HCT116 (cell line): Measurements from ENCODE around the gene ZFYVE27. TPM values are rescaled to one million over a fixed set of nuclear protein-coding genes. Genes with fewer than 3 reads are reported as not detected.
"Not testable (repeated sequence)": the region's sequence is repeated elsewhere in the genome, so short reads cannot be mapped to it uniquely, and the experiment has no call there.

Experiments used
- ATAC-seq: fragments of 200-7000 bp; cut with Tn5 transposase; 2 replicates; pipeline ENCODE4 v1.9.1; 2020; ENCODE audit warnings: mild to moderate bottlenecking, moderate library complexity
- BruUV-seq: library from RNA; stranded (reverse); fragments of 400-500 nt; replicated peaks from 2 replicates; lab custom pipeline; 2021; lab: Mats Ljungman, UMichigan
- CTCF ChIA-PET: fragments of 300-600 bp; sonication (Branson Sonifier 250); formaldehyde crosslinking; loops from one replicate; lab custom pipeline; 2021; ENCODE audit warnings: antibody characterized with exemption; lab: Charles Lee
- POLR2A ChIA-PET: fragments of 300-600, 350-600 bp; sonication (Branson Sonifier 250); formaldehyde crosslinking; loops from one replicate; lab custom pipeline; 2021; ENCODE audit warnings: antibody characterized with exemption; lab: Charles Lee
- RAD21 ChIA-PET, 2 experiments: fragments of 300-600 bp; sonication (Branson Sonifier 250); formaldehyde crosslinking; loops; one replicate each; lab custom pipeline; 2023; ENCODE audit warnings: low total read pairs in 2 of 2; ENCODE audit not compliant: uncharacterized antibody in 2 of 2, unreplicated experiment in 2 of 2, low non-redundant PET in 1 of 2; lab: Charles Lee
- DNase-seq: peaks from one replicate; pipeline ENCODE4 v3.0.0-alpha.2; 2010; ENCODE audit warnings: low read depth, low spot score
- H2AFZ ChIP-seq: fragments of 200-600 bp; shearing (Covaris generic), sonication (generic); 2 replicates; pipeline ENCODE4 v1.6.1; 2017; ENCODE audit warnings: low read depth, mixed run types, mixed read lengths, antibody characterized with exemption, low read length; ENCODE audit not compliant: poor library complexity, severe bottlenecking
- H3K27ac ChIP-seq: 2 replicates; pipeline ENCODE4 v1.5.1; 2012; ENCODE audit warnings: low read depth, low read length
- H3K27me3 ChIP-seq: fragments of 200-600 bp; sonication (generic); 2 replicates; pipeline ENCODE4 v1.6.1; 2016; ENCODE audit warnings: mixed run types, low read length, mixed read lengths; ENCODE audit not compliant: insufficient read depth
- H3K36me3 ChIP-seq, 2 experiments: fragments of 200-500 bp in 1 of 2; fragments of 200-600 bp in 1 of 2; sonication (Bioruptor generic) in 1 of 2; sonication (generic) in 1 of 2; 2 replicates each; pipeline versions ENCODE4 v1.5.1 to v1.6.1; 2014 to 2016; ENCODE audit warnings: low read length in 2 of 2, inconsistent platforms in 1 of 2, mixed read lengths in 1 of 2, mixed run types in 1 of 2; ENCODE audit not compliant: insufficient read depth in 2 of 2, control insufficient read depth in 1 of 2
- H3K4me1 ChIP-seq, 2 experiments: fragments of 200-600 bp in 1 of 2; sonication (generic) in 1 of 2; 2 replicates each; pipeline versions ENCODE4 v1.5.1 to v1.6.1; 2012 to 2017; ENCODE audit warnings: low read length in 2 of 2, inconsistent platforms in 1 of 2, mild to moderate bottlenecking in 1 of 2, mixed read lengths in 1 of 2, mixed run types in 1 of 2, moderate library complexity in 1 of 2; ENCODE audit not compliant: insufficient read depth in 2 of 2, control insufficient read depth in 1 of 2
- H3K4me2 ChIP-seq: fragments of 200-600 bp; sonication (generic); 2 replicates; pipeline ENCODE4 v1.6.1; 2017; ENCODE audit warnings: mixed run types, low read length, mixed read lengths
- H3K4me3 ChIP-seq, 2 experiments: fragments of 200-600 bp in 1 of 2; sonication (generic) in 1 of 2; replicated peaks in 1 of 2; 2 replicates each; pipeline ENCODE4 v1.5.1; 2011 to 2016; ENCODE audit warnings: low read length in 2 of 2, control low read depth in 1 of 2, low read depth in 1 of 2, mild to moderate bottlenecking in 1 of 2, mixed read lengths in 1 of 2, mixed run types in 1 of 2
- H3K79me2 ChIP-seq: fragments of 200-600 bp; sonication (generic); 2 replicates; pipeline ENCODE4 v1.6.1; 2017; ENCODE audit warnings: mild to moderate bottlenecking, mixed run types, low read length, moderate library complexity, mixed read lengths; ENCODE audit not compliant: insufficient read depth
- H3K9ac ChIP-seq: fragments of 200-600 bp; sonication (generic); 2 replicates; pipeline ENCODE4 v1.6.1; 2016; ENCODE audit warnings: low read length, mixed read lengths
- H3K9me2 ChIP-seq: fragments of 200-600 bp; sonication (generic), shearing (Covaris generic); 2 replicates; pipeline ENCODE4 v1.6.1; 2017; ENCODE audit warnings: mixed run types, mild to moderate bottlenecking, moderate library complexity; ENCODE audit not compliant: insufficient read depth
- H3K9me3 ChIP-seq, 2 experiments: fragments of 200-500 bp in 1 of 2; fragments of 200-600 bp in 1 of 2; sonication (Bioruptor generic) in 1 of 2; sonication (generic) in 1 of 2; 2 replicates each; pipeline ENCODE4 v1.6.1; 2014 to 2017; ENCODE audit warnings: low read length in 2 of 2, mixed read lengths in 2 of 2, inconsistent platforms in 1 of 2, low read depth in 1 of 2, mild to moderate bottlenecking in 1 of 2, mixed run types in 1 of 2, moderate library complexity in 1 of 2; ENCODE audit not compliant: control insufficient read depth in 1 of 2, insufficient read depth in 1 of 2
- H4K20me1 ChIP-seq: fragments of 200-600 bp; sonication (generic), shearing (Covaris generic); 2 replicates; pipeline ENCODE4 v1.6.1; 2017; ENCODE audit warnings: mixed run types, mild to moderate bottlenecking, moderate library complexity; ENCODE audit not compliant: insufficient read depth
- CBX3 ChIP-seq: IDR thresholded peaks from 2 replicates; pipeline ENCODE4 v1.6.1; 2012; ENCODE audit warnings: low read depth
- CTCF ChIP-seq, 3 experiments: fragments of 200-600 bp in 1 of 3; sonication (generic) in 1 of 3; IDR thresholded peaks in 2 of 3; conservative IDR thresholded peaks in 1 of 3; 2 replicates each; pipeline ENCODE4 v1.5.1; 2012 to 2017; ENCODE audit warnings: low read depth in 2 of 3, low read length in 2 of 3, antibody characterized with exemption in 1 of 3, borderline replicate concordance in 1 of 3, control low read depth in 1 of 3, mild to moderate bottlenecking in 1 of 3, mixed read lengths in 1 of 3, mixed run types in 1 of 3, moderate library complexity in 1 of 3; ENCODE audit not compliant: insufficient read depth in 1 of 3
- EGR1 ChIP-seq: IDR thresholded peaks from 2 replicates; pipeline ENCODE4 v1.6.1; 2012; ENCODE audit warnings: low read depth
- EZH2 ChIP-seq: fragments of 200-600 bp; sonication (generic); IDR thresholded peaks from 2 replicates; pipeline ENCODE4 v1.6.1; 2017; ENCODE audit warnings: antibody characterized with exemption, mixed run types
- FOSL1 ChIP-seq: IDR thresholded peaks from 2 replicates; pipeline ENCODE4 v1.6.1; 2012; ENCODE audit warnings: low read depth
- POLR2AphosphoS5 ChIP-seq: IDR thresholded peaks from 2 replicates; pipeline ENCODE4 v1.6.1; 2011; ENCODE audit warnings: mild to moderate bottlenecking, low read depth, low read length, moderate library complexity
- SIN3A ChIP-seq: IDR thresholded peaks from 2 replicates; pipeline ENCODE4 v1.6.1; 2012; ENCODE audit warnings: low read depth
- YY1 ChIP-seq: IDR thresholded peaks from 2 replicates; pipeline ENCODE4 v1.6.1; 2011; ENCODE audit warnings: low read length, low read depth, moderate library complexity, mild to moderate bottlenecking; ENCODE audit not compliant: insufficient replicate concordance; ENCODE audit errors: extremely low read depth
- ZBTB33 ChIP-seq: IDR thresholded peaks from 2 replicates; pipeline ENCODE4 v1.6.1; 2011; ENCODE audit warnings: mild to moderate bottlenecking, low read length, moderate library complexity; ENCODE audit not compliant: insufficient replicate concordance; ENCODE audit errors: extremely low read depth
- ZFX ChIP-seq: fragments of 450-650 bp; IDR thresholded peaks from 2 replicates; pipeline ENCODE4 v1.6.1; 2017
- intact Hi-C: fragments of 100-400 bp; cut with micrococcal nuclease; formaldehyde crosslinking; loops from 2 replicates; pipeline ENCODE4 v1.10.0; 2022
- total RNA-seq: library from RNA; stranded (reverse); gene quantifications from one replicate; pipeline ENCODE4 v1.2.1, GENCODE V29; 2021; ENCODE audit not compliant: unreplicated experiment

ZFYVE27 gene
- total RNA-seq, 1 experiment from 2014 or later, result 28.4 TPM

- H3K4me3 ChIP-seq, result no peak overlapping the region
- H3K4me2 ChIP-seq, result peak overlapping the region; percentile 32
- no peaks in the 10 kb centered on the region for H3K9me3 ChIP-seq
- no peaks in the 10 kb centered on the region for H3K9me2 ChIP-seq
- peaks cover 30 to 49% of the 10 kb centered on the region in 2 experiments for H3K4me1 ChIP-seq
- H3K27ac ChIP-seq, result no peak overlapping the region
- POLR2A ChIA-PET, result no interaction called here
- no TSS peak for BruUV-seq
- ATAC-seq (no peak), DNase-seq (no peak)
- RAD21 ChIA-PET, result no interaction called here
- no peaks in the 10 kb centered on the region for H3K27me3 ChIP-seq
- H3K36me3 ChIP-seq, result no peaks in the 10 kb centered on the region
- no peaks in the 10 kb centered on the region for H4K20me1 ChIP-seq
- H3K9ac ChIP-seq, result no peak overlapping the region
- H2AFZ ChIP-seq, result no peak overlapping the region
- CTCF ChIA-PET, result interaction anchor here (5.0 kb wide), 1 partner anchor 12 kb away, joined by 23 read pairs; no protein-coding TSS in a partner anchor
- peaks cover 17% of the 10 kb centered on the region for H3K79me2 ChIP-seq
- intact Hi-C loops, result no loop called here
- TF ChIP-seq POLR2AphosphoS5 (no peak), FOSL1 (no peak), EZH2 (no peak), CBX3 (no peak), ZFX (no peak), YY1 (no peak), ZBTB33 (no peak), EGR1 (no peak), CTCF (IDR thresholded peaks at IDR 0.05 in 2 of 3, conservative IDR thresholded peaks at IDR 0.05 in 1 of 3; ENCODE audit: borderline replicate concordance in 1 of 3, insufficient read depth in 1 of 3, low read depth in 2 of 3, low read length in 2 of 3) (no peak), SIN3A (no peak)
- TF ChIP-seq, all 23 proteins: peak for 0
Observed at GRCh38 chr10:97690133-97690532, 46.8 kb upstream of the ZFYVE27 start.

- not testable (repeated sequence) for ATAC-seq
- POLR2A ChIA-PET, result interaction anchor here (1.3 to 2.5 kb wide), 2 partner anchors 11 kb away, joined by 4 to 15 read pairs; partner anchors contain the start of gene AVPI1
Observed at GRCh38 chr10:97698072-97698655, 38.8 kb upstream of the ZFYVE27 start.

More at GRCh38 chr10:97698072-97698655, 38.8 kb upstream of the ZFYVE27 start:
- CTCF ChIA-PET, result interaction anchor here (0.6 to 2.1 kb wide), 2 partner anchors 11 to 17 kb away, joined by 3 to 7 read pairs; partner anchors contain the start of gene AVPI1
- H4K20me1 ChIP-seq, H3K79me2 ChIP-seq, H3K9ac ChIP-seq, RAD21 ChIA-PET, H3K4me2 ChIP-seq, DNase-seq, H3K36me3 ChIP-seq, BruUV-seq, H3K27me3 ChIP-seq, H3K27ac ChIP-seq, intact Hi-C loops, H3K4me3 ChIP-seq, H2AFZ ChIP-seq, H3K9me3 ChIP-seq, H3K9me2 ChIP-seq: not testable (repeated sequence)
- peaks cover 0 to 12% of the 10 kb centered on the region in 2 experiments; a peak in 2 of 4 replicates for H3K4me1 ChIP-seq
